C4-2B (cell line): ENCODE measurements around the gene PIP4P1.

Experiments used
- ZFX ChIP-seq: fragments of 450-650 bp; IDR thresholded peaks from 2 replicates; pipeline ENCODE4 v1.6.1; 2017
- TF ChIP-seq, protein P1 (sequence below): fragments of 450-650 bp; conservative IDR thresholded peaks from 2 replicates; pipeline ENCODE4 v1.5.1; 2017; ENCODE audit warnings: mild to moderate bottlenecking

DNA sequence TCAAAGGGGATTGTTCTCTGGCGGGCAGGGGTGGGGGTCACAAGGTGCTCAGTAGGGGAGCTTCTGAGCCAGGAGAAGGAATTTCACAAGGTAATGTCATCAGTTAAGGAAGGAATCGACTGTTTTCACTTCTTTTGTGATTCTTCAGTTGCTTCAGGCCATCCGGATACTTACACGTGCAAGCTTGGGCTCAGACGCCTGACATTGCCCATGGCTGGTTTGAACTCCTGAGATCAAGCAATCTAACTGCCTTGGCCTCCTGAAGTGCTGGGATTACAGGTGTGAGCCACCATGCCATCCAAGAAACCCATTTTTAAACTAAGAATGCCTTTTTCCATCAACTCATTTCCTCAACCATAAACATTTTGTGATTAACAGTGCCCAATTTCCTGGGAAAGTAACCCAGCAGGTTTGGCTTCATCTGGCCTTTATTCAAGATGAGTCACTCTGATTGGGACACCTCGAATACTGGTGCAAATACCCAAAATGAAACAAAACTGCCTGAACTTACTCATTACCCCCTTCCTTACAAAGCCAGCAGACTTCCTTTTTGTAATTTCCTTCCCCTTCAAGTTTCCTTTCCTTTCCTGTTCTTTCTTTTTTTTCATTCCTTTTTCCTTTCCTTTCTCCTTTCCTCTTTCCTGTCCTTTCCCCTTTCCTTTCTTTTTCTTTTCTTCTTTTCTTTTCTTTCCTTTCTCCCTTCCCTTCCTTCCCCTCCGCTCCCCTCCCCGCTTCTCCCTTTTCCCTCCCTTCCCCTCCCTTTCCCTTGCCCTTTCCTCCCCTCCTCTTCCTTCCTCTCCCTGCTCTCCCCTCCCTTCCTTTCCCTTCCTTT lies 33.9 kb upstream of the PIP4P1 start:
- TF ChIP-seq, protein P1, sequence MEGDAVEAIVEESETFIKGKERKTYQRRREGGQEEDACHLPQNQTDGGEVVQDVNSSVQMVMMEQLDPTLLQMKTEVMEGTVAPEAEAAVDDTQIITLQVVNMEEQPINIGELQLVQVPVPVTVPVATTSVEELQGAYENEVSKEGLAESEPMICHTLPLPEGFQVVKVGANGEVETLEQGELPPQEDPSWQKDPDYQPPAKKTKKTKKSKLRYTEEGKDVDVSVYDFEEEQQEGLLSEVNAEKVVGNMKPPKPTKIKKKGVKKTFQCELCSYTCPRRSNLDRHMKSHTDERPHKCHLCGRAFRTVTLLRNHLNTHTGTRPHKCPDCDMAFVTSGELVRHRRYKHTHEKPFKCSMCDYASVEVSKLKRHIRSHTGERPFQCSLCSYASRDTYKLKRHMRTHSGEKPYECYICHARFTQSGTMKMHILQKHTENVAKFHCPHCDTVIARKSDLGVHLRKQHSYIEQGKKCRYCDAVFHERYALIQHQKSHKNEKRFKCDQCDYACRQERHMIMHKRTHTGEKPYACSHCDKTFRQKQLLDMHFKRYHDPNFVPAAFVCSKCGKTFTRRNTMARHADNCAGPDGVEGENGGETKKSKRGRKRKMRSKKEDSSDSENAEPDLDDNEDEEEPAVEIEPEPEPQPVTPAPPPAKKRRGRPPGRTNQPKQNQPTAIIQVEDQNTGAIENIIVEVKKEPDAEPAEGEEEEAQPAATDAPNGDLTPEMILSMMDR: no peak
- TF ChIP-seq ZFX: no peak
